HG02884 (cell line): Measurements from ENCODE around the gene B2M.
"Not testable (repeated sequence)": the region's sequence is repeated elsewhere in the genome, so short reads cannot be mapped to it uniquely, and the experiment has no call there.

Experiments used
- ATAC-seq: cut with Tn5 transposase; IDR thresholded peaks from one replicate; pipeline ENCODE4 v1.9.1; 2021; ENCODE audit warnings: mild to moderate bottlenecking, moderate library complexity; ENCODE audit not compliant: unreplicated experiment

B2M gene

GRCh38 chr15:44697014-44697413 is 14.3 kb upstream of the B2M start:
- ATAC-seq: no peak

- no peak for ATAC-seq
Measured at GRCh38 chr15:44698641-44699040, 12.7 kb upstream of the B2M start.

GRCh38 chr15:44700676-44701075 is 10.6 kb upstream of the B2M start:
- not testable (repeated sequence) for ATAC-seq

GRCh38 chr15:44705986-44706385 is 5.3 kb upstream of the B2M start:
- no peak for ATAC-seq

- ATAC-seq: no peak
Measured at GRCh38 chr15:44706401-44706800, 4.9 kb upstream of the B2M start.

GRCh38 chr15:44706946-44707636 is 4.2 kb upstream of the B2M start:
- ATAC-seq: no peak

- ATAC-seq: no peak
Measured at GRCh38 chr15:44710236-44711095, 851 bp upstream of the B2M start.

GRCh38 chr15:44711743-44712345 is 527 bp downstream of the B2M start:
- no peak for ATAC-seq

GRCh38 chr15:44712346-44713005 is 1.2 kb downstream of the B2M start:
- no peak for ATAC-seq

- ATAC-seq: no peak
Measured at GRCh38 chr15:44713006-44713966, 2.0 kb downstream of the B2M start.

- no peak for ATAC-seq
Measured at GRCh38 chr15:44715142-44715796, 4.0 kb downstream of the B2M start.

GRCh38 chr15:44715797-44716334 is 4.5 kb downstream of the B2M start:
- no peak for ATAC-seq

GRCh38 chr15:44716983-44717602 is 5.8 kb downstream of the B2M start:
- no peak for ATAC-seq

GRCh38 chr15:44718180-44718926 is 7.0 kb downstream of the B2M start:
- ATAC-seq: no peak

GRCh38 chr15:44718927-44719292 is 7.6 kb downstream of the B2M start:
- no peak for ATAC-seq

GRCh38 chr15:44719293-44719999 is 8.1 kb downstream of the B2M start:
- peak; percentile 45 for ATAC-seq

GRCh38 chr15:44720000-44720435 is 8.7 kb downstream of the B2M start:
- ATAC-seq: peak; percentile 9
